H1 (cell line): ENCODE measurements around the gene AGBL4. TPM values are rescaled to one million over a fixed set of nuclear protein-coding genes. Genes with fewer than 3 reads are reported as not detected.

Source experiments
- CTCF ChIA-PET: fragments of 300-600 bp; sonication (Branson Sonifier 250); formaldehyde crosslinking; loops from one replicate; lab custom pipeline; 2021; ENCODE audit not compliant: partially characterized antibody; lab: Charles Lee
- POLR2A ChIA-PET: fragments of 300-600 bp; sonication (Branson Sonifier 250); formaldehyde crosslinking; loops from one replicate; lab custom pipeline; 2021; ENCODE audit warnings: inconsistent platforms; ENCODE audit not compliant: partially characterized antibody; lab: Charles Lee
- DNase-seq, 2 experiments: peaks; one replicate each; pipeline versions ENCODE4 v3.0.0 to v3.0.0-alpha.2; 2010 to 2022; ENCODE audit warnings: low spot score in 2 of 2, low read depth in 1 of 2, mixed read lengths in 1 of 2
- FAIRE-seq: peaks from 2 replicates; lab custom pipeline; 2011; peaks lifted over from hg19 to GRCh38; lab: Jason Lieb, UNC
- H2AFZ ChIP-seq: 2 replicates; pipeline ENCODE4 v1.8.1; 2012; ENCODE audit warnings: low read length, inconsistent platforms
- H2AK5ac ChIP-seq: 2 replicates; pipeline ENCODE4 v1.6.1; 2013; ENCODE audit warnings: low read depth, low read length
- H2BK120ac ChIP-seq: replicated peaks from 2 replicates; pipeline ENCODE3; 2013; ENCODE audit warnings: low read depth, low read length, inconsistent platforms
- H2BK12ac ChIP-seq: 2 replicates; pipeline ENCODE4 v1.6.1; 2013; ENCODE audit warnings: low read depth, low read length
- H2BK15ac ChIP-seq: 2 replicates; pipeline ENCODE4 v1.6.1; 2013; ENCODE audit warnings: low read length
- H2BK20ac ChIP-seq: 2 replicates; pipeline ENCODE4 v1.6.1; 2013; ENCODE audit warnings: low read length
- H2BK5ac ChIP-seq: 2 replicates; pipeline ENCODE4 v1.6.1; 2013; ENCODE audit warnings: low read depth, low read length
- H3K14ac ChIP-seq: 2 replicates; pipeline ENCODE4 v1.6.1; 2013; ENCODE audit warnings: inconsistent platforms; ENCODE audit not compliant: insufficient read length
- H3K18ac ChIP-seq: 2 replicates; pipeline ENCODE4 v1.6.1; 2013; ENCODE audit warnings: low read length; ENCODE audit errors: extremely low read depth
- H3K23ac ChIP-seq: 2 replicates; pipeline ENCODE4 v1.6.1; 2013; ENCODE audit warnings: inconsistent platforms; ENCODE audit not compliant: insufficient read length
- H3K23me2 ChIP-seq: 2 replicates; pipeline ENCODE4 v1.6.1; 2013; ENCODE audit warnings: low read depth, low read length
- H3K27ac ChIP-seq: 2 replicates; pipeline ENCODE4 v1.6.1; 2011; ENCODE audit warnings: low read depth, low read length, inconsistent platforms
- H3K27me3 ChIP-seq, 4 experiments: replicated peaks in 1 of 4; 1 replicate in 1 of 4; 2 replicates in 3 of 4; pipeline versions ENCODE4 v1.6.1 to v1.8.1; 2011 to 2013; ENCODE audit warnings: low read length in 3 of 4, mild to moderate bottlenecking in 3 of 4, inconsistent platforms in 2 of 4, mixed read lengths in 2 of 4, moderate library complexity in 1 of 4; ENCODE audit not compliant: control insufficient read depth in 3 of 4, insufficient read depth in 3 of 4; ENCODE audit errors: extremely low read depth in 1 of 4
- H3K36me3 ChIP-seq, 4 experiments: 2 replicates each; pipeline versions ENCODE4 v1.6.1 to v1.8.1; 2011 to 2013; ENCODE audit warnings: mild to moderate bottlenecking in 4 of 4, low read length in 3 of 4, moderate library complexity in 2 of 4, control low read depth in 1 of 4, inconsistent platforms in 1 of 4; ENCODE audit not compliant: insufficient read depth in 4 of 4, control insufficient read depth in 2 of 4
- H3K4ac ChIP-seq: replicated peaks from 2 replicates; pipeline ENCODE3; 2013; ENCODE audit warnings: low read length, low read depth, mixed read lengths, inconsistent platforms; ENCODE audit not compliant: insufficient read length
- H3K4me1 ChIP-seq, 4 experiments: replicated peaks in 1 of 4; 1 replicate in 1 of 4; 2 replicates in 3 of 4; pipeline versions ENCODE4 v1.6.1 to v1.8.1; 2011 to 2013; ENCODE audit warnings: low read length in 3 of 4, inconsistent platforms in 2 of 4, mixed read lengths in 1 of 4; ENCODE audit not compliant: insufficient read depth in 4 of 4, control insufficient read depth in 3 of 4
- H3K4me2 ChIP-seq, 2 experiments: 2 replicates each; pipeline versions ENCODE4 v1.6.1 to v1.8.1; 2011 to 2013; ENCODE audit warnings: low read depth in 2 of 2, low read length in 2 of 2, control low read depth in 1 of 2, inconsistent platforms in 1 of 2, mild to moderate bottlenecking in 1 of 2; ENCODE audit not compliant: insufficient read depth in 1 of 2
- H3K4me3 ChIP-seq, 4 experiments: fragments of 200-600, 300-600 bp in 1 of 4; sonication (generic), shearing (Covaris generic), sonication (Bioruptor Twin) in 1 of 4; 2 replicates each; pipeline versions ENCODE4 v1.5.1 to v1.8.1; 2011 to 2016; ENCODE audit warnings: low read length in 4 of 4, low read depth in 3 of 4, control low read depth in 2 of 4, inconsistent platforms in 2 of 4, mild to moderate bottlenecking in 2 of 4, mixed read lengths in 1 of 4, moderate library complexity in 1 of 4; ENCODE audit not compliant: insufficient read depth in 2 of 4; ENCODE audit errors: extremely low read depth in 1 of 4
- H3K56ac ChIP-seq: replicated peaks from 2 replicates; pipeline ENCODE3; 2013; ENCODE audit warnings: low read depth, mild to moderate bottlenecking, mixed read lengths, low read length, inconsistent platforms; ENCODE audit not compliant: insufficient read length
- H3K79me1 ChIP-seq: 2 replicates; pipeline ENCODE4 v1.6.1; 2013; ENCODE audit warnings: low read depth, low read length, control low read depth
- H3K79me2 ChIP-seq, 2 experiments: 2 replicates each; pipeline versions ENCODE4 v1.6.1 to v1.8.1; 2012 to 2013; ENCODE audit warnings: low read length in 2 of 2, mild to moderate bottlenecking in 2 of 2, inconsistent platforms in 1 of 2; ENCODE audit not compliant: insufficient read depth in 2 of 2, control insufficient read depth in 1 of 2
- H3K9ac ChIP-seq, 4 experiments: replicated peaks in 1 of 4; 1 replicate in 1 of 4; 2 replicates in 3 of 4; pipeline versions ENCODE4 v1.6.1 to v1.8.1; 2011 to 2013; ENCODE audit warnings: low read depth in 3 of 4, low read length in 3 of 4, control low read depth in 2 of 4, mild to moderate bottlenecking in 2 of 4, moderate library complexity in 2 of 4, inconsistent platforms in 1 of 4; ENCODE audit errors: extremely low read depth in 1 of 4
- H3K9me3 ChIP-seq, 2 experiments: 2 replicates each; pipeline versions ENCODE4 v1.6.1 to v1.8.1; 2012 to 2013; ENCODE audit warnings: mild to moderate bottlenecking in 2 of 2, moderate library complexity in 2 of 2, control low read depth in 1 of 2, inconsistent platforms in 1 of 2, low read depth in 1 of 2, low read length in 1 of 2, mixed read lengths in 1 of 2; ENCODE audit not compliant: insufficient read depth in 2 of 2
- H4K20me1 ChIP-seq, 2 experiments: replicated peaks in 1 of 2; 2 replicates each; pipeline versions ENCODE3 to v1.8.1; 2011 to 2013; ENCODE audit warnings: inconsistent platforms in 2 of 2, low read length in 2 of 2, mild to moderate bottlenecking in 1 of 2; ENCODE audit not compliant: insufficient read depth in 2 of 2, control insufficient read depth in 1 of 2
- H4K5ac ChIP-seq: 2 replicates; pipeline ENCODE4 v1.6.1; 2013; ENCODE audit warnings: low read length, low read depth, mixed read lengths, inconsistent platforms; ENCODE audit not compliant: insufficient read length
- H4K8ac ChIP-seq: 2 replicates; pipeline ENCODE4 v1.8.0; 2013; ENCODE audit warnings: mild to moderate bottlenecking, moderate library complexity, low read length, inconsistent platforms; ENCODE audit not compliant: insufficient read depth; ENCODE audit errors: extremely low read depth
- H4K91ac ChIP-seq: replicated peaks from 2 replicates; pipeline ENCODE3; 2013; ENCODE audit warnings: low read length, mixed read lengths, inconsistent platforms; ENCODE audit not compliant: insufficient read length
- BCL11A ChIP-seq, 2 experiments: IDR thresholded peaks; one replicate each; pipeline ENCODE4 v1.6.1; 2011; ENCODE audit warnings: low read depth in 2 of 2, low read length in 2 of 2, mild to moderate bottlenecking in 2 of 2
- CBX5 ChIP-seq: fragments of 300-800, 300-1000 bp; sonication (generic); IDR thresholded peaks from 2 replicates; pipeline ENCODE4 v1.7.1; 2016; ENCODE audit warnings: antibody characterized with exemption, low read length, low read depth
- JUN ChIP-seq: IDR thresholded peaks from 2 replicates; pipeline ENCODE4 v1.6.1; 2011; ENCODE audit warnings: low read depth, mild to moderate bottlenecking, improper control_type of control experiment, low read length
- SUZ12 ChIP-seq: fragments of 200-600 bp; sonication (generic); IDR thresholded peaks from 2 replicates; pipeline ENCODE4 v1.6.1; 2012; ENCODE audit warnings: mild to moderate bottlenecking, inconsistent platforms, low read length, moderate library complexity, mixed read lengths
- WGBS, 2 experiments: shearing (Covaris generic) in 1 of 2; methylation state at CpG; one replicate each; pipeline versions ENCODE4 v1.1.6 to v1.1.7; 2013 to 2015; ENCODE audit warnings: low lambda C conversion rate in 2 of 2, mixed read lengths in 2 of 2, inconsistent platforms in 1 of 2, low coverage in 1 of 2, missing lambda C conversion rate in 1 of 2; ENCODE audit not compliant: insufficient replicate concordance in 2 of 2, insufficient coverage in 1 of 2, insufficient read length in 1 of 2; ENCODE audit errors: extremely low coverage in 1 of 2, missing lambda C conversion rate in 1 of 2; 5-methylcytosine and 5-hydroxymethylcytosine counted together
- polyA plus RNA-seq, 7 experiments: library from polyadenylated mRNA; depleted of rRNA in 3 of 7; stranded (reverse) in 5 of 7; unstranded in 2 of 7; fragments of >200 nt in 5 of 7; fragments of 200-250 nt in 2 of 7; gene quantifications; 1 replicate in 5 of 7; 2 replicates in 1 of 7; 4 replicates in 1 of 7; pipeline versions ENCODE4 v1.2.1 to v1.2.3, GENCODE V29; 2011 to 2013; ENCODE audit warnings: missing spikeins in 2 of 7, mixed read lengths in 2 of 7
- total RNA-seq: library from RNA; stranded (reverse); fragmentation: NEBNext Ultra II Directional; extraction: Animal tissue kit (Norgen Biotek cat#: 25700); gene quantifications from 2 replicates; pipeline ENCODE4 v1.2.1, GENCODE V29; 2021

The AGBL4 gene
- total and polyA plus RNA-seq, 2 of the 8 experiments (the other 6 are each of a cell fraction or from before 2014, with no cell fraction given), result 0.41 to 0.45 TPM

DNA sequence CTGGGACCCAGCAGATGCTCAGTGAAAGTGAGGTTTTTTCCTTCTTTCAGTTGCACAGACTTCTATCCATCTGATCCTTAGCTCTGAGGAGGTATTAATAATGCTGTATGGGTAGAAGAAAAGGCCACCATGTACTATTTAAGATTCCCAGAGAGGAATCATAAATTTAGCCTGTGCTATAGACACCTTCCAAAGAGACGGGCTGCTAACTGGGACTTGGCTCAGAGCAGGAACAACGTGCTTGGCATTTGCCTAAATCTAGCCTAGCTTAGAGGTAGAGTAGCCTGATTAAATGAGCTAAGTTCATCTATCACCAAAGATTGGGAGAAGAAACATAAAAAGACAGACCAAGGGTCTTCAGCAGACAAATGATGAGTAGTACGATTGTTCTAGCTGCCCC, 1070.1 kb downstream of the AGBL4 start:
- Histone ChIP-seq H3K4me3 (no peak overlapping the region), H3K23ac (no peak overlapping the region), H3K27ac (no peak overlapping the region), H2BK120ac (no peak overlapping the region), H3K9ac (no peak overlapping the region), H3K4ac (no peak overlapping the region), H3K14ac (no peak overlapping the region), H4K5ac (no peak overlapping the region), H4K91ac (no peak overlapping the region), H3K4me2 (no peak overlapping the region), H3K4me1 (no peaks in the 10 kb centered on the region), H2AFZ (no peak overlapping the region), H3K36me3 (no peaks in the 10 kb centered on the region), H3K56ac (no peak overlapping the region), H2AK5ac (no peak overlapping the region), H2BK5ac (no peak overlapping the region), H3K18ac (no peak overlapping the region), H3K79me1 (no peaks in the 10 kb centered on the region), H2BK12ac (no peak overlapping the region), H4K8ac (no peak overlapping the region), H2BK15ac (no peak overlapping the region), H3K9me3 (peaks cover 79% of the 10 kb centered on the region in 2 experiments), H3K23me2 (no peaks in the 10 kb centered on the region), H3K79me2 (no peaks in the 10 kb centered on the region), H2BK20ac (no peak overlapping the region), H4K20me1 (no peaks in the 10 kb centered on the region), H3K27me3 (no peaks in the 10 kb centered on the region)
- TF ChIP-seq JUN, result no peak
- TF ChIP-seq BCL11A (IDR thresholded peaks at IDR 0.05; ENCODE audit: low read depth in 2 of 2, low read length in 2 of 2), result no peak
- TF ChIP-seq CBX5, result no peak
- TF ChIP-seq SUZ12, result no peak
- FAIRE-seq (no peak), DNase-seq (no peak)
- 67% methylated on average over 3 of the region's 3 CpGs; no CpG with 5 or more reads in 1 of the 2 experiments for WGBS, 2 experiments
- CTCF ChIA-PET, result no interaction called here
- POLR2A ChIA-PET, result no interaction called here
